Fibroblast of skin of right biceps (primary cell): Measurements from ENCODE around the gene FSTL4.
"Not testable (repeated sequence)": the region's sequence is repeated elsewhere in the genome, so short reads cannot be mapped to it uniquely, and the experiment has no call there.

ENCODE experiments used
- DNase-seq: peaks from one replicate; pipeline ENCODE4 v3.0.0-alpha.2; 2013

The FSTL4 gene

DNA sequence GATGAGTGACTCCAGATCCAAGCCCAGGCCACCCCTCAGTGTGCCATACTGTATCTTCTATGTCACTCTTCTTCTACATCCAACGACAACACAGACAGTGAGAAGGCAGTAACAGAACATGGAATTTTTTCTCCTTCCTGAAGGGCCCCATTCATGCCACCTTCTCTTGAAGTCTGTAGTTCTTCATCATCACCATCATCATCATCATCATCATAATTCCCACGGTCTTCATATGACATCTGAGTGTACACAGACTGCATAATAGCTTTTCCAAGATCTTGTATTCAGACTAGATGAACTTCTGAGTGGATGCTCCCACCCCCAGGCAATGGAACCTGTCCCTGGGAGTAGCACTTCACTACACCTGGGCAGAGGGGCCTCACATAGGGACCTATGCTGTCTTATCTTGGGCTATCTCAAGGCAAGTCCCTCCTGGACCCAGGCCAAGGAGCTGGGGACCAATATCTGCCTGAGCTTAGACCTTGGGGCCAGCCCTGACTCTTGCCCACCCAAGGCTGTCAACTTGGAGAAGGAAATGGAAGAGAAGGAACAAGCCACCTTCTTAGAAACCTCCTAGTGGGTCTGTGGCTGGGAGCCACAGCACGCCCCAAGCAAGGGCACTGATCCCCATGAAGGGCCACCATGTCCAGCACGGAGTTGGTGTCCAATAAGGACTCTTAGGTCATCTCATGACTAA lies 159.1 kb downstream of the FSTL4 start:
- no peak for DNase-seq

- DNase-seq = no peak
Observed at GRCh38 chr5:133451926-133452325, 160.4 kb downstream of the FSTL4 start.

DNA sequence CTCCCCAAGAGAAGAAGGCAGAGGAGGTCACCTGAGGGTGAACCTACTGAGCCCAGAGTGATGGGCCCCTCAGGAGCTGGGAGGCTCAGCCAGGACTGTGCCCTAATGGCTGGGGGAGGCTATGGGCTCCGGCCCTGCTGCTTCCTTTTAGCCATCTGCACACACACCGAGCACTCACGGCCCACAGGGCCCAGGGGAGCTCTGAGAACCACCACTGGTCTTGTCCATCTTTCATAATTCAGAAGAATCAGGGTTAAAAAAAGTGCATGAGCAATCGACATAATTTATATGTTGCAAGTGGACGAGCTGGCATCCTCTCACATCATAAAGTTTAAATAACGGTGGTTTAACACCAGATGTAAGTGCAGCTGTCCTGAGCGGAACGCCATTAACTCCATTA lies 162.1 kb downstream of the FSTL4 start:
- no peak for DNase-seq

- DNase-seq = no peak
Observed at GRCh38 chr5:133449181-133449580, 163.2 kb downstream of the FSTL4 start.

GRCh38 chr5:133446440-133446839 lies 165.9 kb downstream of the FSTL4 start:
- DNase-seq = no peak

DNA sequence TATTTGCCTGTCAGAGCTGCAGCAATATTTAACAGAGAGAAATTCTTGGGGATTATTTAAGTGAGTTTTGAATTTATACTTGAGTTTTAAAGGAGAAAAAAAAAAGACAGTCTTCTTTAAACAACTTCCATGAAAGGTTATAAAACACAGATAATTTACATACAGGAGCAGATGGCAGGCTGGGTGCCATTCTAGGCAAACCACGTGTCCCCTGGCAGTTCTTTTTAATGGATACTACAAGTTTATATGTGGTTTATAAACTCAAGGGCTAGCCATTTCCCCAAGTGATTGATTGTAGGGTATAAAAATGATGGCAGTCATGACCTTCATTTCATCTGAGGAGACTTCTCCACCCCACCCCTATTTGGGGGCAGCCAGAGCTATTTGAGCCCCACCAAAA lies 166.6 kb downstream of the FSTL4 start:
- no peak for DNase-seq

- DNase-seq = not testable (repeated sequence)
Observed at GRCh38 chr5:133445204-133445603, 167.1 kb downstream of the FSTL4 start.

DNA sequence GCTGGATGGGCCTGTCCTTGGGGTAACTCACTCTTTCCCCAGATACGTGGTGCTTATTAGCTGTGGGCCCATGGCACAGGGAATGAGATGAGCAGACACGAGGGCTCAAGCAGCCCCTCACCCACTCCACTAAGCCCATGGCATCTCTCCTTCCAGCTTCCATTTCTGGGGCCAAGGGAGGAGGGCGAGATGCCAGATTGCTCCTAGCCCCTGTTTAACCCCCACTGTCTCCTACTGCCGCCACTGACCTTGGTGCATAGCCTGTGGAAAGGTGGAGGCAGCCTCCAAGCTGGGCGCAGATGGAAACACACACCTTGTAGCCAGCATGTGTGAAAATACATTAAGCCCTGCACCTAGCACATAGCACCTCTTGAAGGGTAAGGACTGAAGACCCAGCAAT lies 167.6 kb downstream of the FSTL4 start:
- no peak for DNase-seq

DNA sequence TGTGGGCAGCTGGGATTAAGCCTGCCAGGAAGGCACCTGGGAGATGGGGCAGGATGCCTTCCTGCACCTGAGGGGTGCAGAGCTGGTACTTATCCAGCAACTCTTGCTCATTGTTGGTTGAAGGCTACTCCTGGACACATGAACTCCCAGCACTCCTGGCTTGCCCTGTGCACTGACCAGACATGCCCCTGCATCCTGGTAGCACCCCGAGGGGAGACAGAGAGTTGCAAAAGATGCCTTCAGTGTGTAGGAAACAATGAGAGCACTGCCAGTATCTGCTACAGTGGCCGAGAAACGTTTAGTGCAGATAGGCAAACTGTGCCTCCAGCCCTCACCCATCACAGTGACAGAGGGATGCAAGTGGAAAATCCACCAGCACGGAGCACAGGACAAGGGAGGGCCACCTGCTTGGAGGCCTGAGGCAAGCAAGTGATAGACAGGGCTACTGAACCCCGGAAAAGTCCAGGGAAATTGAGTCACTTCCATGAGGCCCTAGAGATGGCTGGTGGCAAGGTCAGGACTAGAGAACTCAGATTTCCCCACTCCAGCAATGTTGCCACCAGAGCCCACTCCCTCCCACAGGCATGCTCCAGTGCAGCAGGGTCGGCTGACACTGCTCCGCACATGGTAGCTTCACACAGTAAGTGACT lies 171.1 kb downstream of the FSTL4 start:
- no peak for DNase-seq

DNA sequence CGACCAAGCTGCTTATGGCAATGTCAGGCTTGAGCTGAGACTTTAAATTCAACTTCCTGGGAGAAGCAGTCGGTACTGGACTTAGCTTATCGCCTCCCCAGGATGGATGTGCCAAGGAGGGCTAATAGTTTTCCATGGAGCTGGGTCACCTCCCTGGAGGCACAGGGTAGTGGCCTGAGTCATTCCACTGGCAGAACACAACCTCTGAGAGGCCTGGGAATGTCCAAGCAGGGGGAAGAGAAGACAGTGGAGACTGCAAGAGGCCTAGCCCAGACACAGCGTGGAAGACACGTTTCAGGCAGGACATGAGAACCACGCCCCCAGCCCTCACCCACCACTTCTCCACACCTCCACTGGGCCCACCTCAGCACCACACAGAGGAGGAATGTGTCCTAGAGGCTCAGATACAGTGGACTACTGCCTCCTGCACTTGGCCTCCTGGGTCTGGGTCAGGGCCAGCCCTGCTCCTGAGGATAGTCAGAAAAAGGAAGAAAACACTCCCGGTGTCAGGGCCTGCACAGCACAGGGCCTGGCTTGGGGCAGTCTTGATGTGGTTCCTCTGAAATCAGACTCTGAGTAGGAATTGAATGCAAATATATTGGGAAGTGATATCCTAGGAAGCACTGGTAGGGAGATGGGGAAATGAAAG lies 171.8 kb downstream of the FSTL4 start:
- DNase-seq = no peak

GRCh38 chr5:133439859-133440258 lies 172.5 kb downstream of the FSTL4 start:
- no peak for DNase-seq

DNA sequence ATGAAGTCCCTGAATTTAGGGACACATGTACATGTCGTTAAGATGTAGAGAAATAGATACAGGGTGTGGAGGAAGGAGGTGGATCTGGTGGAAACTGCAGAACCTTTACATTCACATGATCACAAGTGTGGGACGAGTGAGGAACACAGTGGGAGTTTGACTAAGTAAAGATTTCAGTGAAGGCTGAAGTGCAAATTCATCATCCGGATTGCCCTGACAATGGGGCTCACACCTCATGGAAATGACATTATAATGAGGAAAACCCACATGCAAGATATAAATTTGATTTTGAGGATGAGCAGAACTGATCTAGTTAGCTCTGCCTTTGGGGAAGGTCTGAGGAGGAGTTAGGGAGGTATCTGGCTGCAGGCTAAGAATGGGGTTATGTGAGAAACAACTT lies 173.9 kb downstream of the FSTL4 start:
- DNase-seq = no peak

DNA sequence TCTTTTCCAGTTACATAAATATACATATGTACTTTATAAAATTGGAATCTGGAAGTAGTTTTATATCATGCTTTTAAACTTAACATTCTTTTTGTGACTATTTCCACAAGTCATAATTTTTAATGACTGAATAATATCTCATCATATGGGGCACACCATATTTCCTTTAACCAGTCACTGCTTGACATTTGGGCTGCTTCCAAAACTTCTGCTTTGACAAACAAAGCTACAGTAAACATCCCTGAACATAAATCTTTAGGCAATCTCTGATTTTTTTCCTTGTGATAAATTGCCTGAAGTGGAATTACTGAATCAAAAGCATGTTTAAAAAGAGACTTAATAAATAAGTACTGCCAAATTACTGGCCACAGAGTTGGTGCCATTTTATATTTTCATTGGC lies 178.0 kb downstream of the FSTL4 start:
- DNase-seq = no peak

GRCh38 chr5:133433641-133434040 lies 178.7 kb downstream of the FSTL4 start:
- no peak for DNase-seq

- no peak for DNase-seq
Observed at GRCh38 chr5:133432956-133433532, 179.3 kb downstream of the FSTL4 start.

GRCh38 chr5:133431326-133431865 lies 180.9 kb downstream of the FSTL4 start:
- DNase-seq = no peak

GRCh38 chr5:133430095-133430494 lies 182.2 kb downstream of the FSTL4 start:
- no peak for DNase-seq

DNA sequence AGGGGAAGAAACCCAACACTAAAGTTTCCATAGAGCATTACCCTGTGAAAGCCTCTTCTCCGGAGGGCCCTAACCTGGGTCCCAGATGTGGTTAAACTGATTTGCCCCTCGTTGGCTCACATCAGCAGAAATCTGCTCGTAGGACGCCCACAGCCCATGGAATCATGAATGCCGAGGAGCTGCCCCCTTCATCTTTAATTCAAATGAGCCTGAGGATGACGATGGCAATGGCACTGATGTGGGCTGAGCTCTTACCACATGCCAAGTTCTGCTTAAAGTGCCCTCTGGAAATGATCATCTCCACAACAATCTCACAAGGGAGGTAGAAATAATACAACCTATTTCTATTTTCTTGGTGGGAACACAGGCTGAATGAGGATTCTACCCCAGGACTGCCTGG lies 183.3 kb downstream of the FSTL4 start:
- DNase-seq = no peak

DNA sequence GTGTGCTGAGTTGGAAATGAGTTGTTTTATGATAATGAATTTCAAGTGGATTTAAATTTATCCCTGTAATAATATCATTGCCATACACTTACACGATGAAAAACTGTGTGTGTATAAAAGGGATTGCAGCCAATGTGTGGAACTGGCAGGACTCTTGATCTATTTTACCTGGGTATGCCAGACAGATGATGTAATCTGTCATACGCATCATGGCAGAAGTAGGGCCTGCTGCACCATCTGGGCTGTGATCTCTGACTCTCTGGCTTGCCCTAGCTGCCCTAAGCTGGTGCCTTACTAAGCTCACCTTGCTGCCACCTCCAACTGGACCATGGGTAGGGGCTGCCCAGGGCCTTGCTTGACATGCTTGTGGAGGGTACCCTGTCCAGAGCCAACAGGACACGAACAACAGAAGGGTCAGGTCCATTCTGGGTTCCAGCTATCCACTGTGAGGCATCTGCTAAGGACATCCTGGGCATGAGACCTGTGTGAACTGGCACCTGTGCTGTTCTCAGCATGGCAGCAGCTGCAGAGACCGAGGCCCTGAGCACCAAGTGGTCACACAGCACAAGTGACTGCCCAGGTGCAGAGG lies 184.2 kb downstream of the FSTL4 start:
- DNase-seq = no peak

DNA sequence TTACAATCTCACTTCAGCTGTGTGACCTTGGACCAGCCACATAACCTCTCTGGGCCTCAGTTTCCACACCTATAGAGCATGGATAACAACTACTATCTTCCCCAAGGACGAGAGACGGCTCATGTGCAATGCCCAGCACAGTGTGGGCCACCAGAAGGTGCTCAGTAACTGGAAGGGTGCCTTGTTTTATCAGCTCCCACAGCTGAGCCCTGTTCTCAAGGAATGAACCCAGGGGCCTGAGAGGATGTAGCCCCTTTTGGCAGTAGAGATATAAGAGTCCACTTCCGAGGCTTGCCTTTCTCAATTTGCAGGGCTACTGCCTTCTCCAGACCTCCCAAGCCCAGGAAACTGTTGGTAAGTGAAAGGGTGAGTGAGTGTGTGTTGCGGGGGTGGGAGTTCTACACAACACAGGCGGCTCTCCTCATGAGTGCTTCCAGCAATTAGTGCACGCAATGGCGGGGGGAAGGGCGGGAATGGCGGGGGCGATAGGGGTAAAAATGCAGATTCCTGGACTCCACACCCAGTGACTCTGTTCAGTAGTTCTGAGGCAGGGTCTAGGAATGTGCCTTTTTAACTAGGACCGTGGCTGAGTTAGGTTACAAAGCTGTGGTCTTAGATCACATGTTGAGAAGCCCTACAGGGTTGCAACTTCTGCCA lies 185.1 kb downstream of the FSTL4 start:
- no peak for DNase-seq

- DNase-seq = no peak
Observed at GRCh38 chr5:133426264-133426663, 186.1 kb downstream of the FSTL4 start.

- DNase-seq = no peak
Observed at GRCh38 chr5:133425764-133426163, 186.6 kb downstream of the FSTL4 start.

- DNase-seq = no peak
Observed at GRCh38 chr5:133425222-133425621, 187.1 kb downstream of the FSTL4 start.
